GM13976 (cell line): ENCODE results near the gene SLC25A53.
"Not testable (repeated sequence)": the region's sequence is repeated elsewhere in the genome, so short reads cannot be mapped to it uniquely, and the experiment has no call there.

Source experiments
- DNase-seq: peaks from one replicate; pipeline ENCODE4 v3.0.0; 2012; ENCODE audit warnings: low spot score
- in situ Hi-C: fragments of 300-500 bp; cut with MboI; formaldehyde crosslinking; loops from one replicate; pipeline ENCODE4 v1.12.0; 2022; ENCODE audit warnings: low sequenced_read_pairs, mixed read lengths, inconsistent platforms; ENCODE audit not compliant: unreplicated experiment
- TF ChIP-seq, protein P1 (sequence below): IDR thresholded peaks from 2 replicates; pipeline ENCODE4 v1.5.1; 2012; ENCODE audit warnings: borderline replicate concordance, mild to moderate bottlenecking; ENCODE audit not compliant: insufficient read depth; ENCODE audit errors: extremely low read depth, missing control alignments, control extremely low read depth

The SLC25A53 gene

DNA sequence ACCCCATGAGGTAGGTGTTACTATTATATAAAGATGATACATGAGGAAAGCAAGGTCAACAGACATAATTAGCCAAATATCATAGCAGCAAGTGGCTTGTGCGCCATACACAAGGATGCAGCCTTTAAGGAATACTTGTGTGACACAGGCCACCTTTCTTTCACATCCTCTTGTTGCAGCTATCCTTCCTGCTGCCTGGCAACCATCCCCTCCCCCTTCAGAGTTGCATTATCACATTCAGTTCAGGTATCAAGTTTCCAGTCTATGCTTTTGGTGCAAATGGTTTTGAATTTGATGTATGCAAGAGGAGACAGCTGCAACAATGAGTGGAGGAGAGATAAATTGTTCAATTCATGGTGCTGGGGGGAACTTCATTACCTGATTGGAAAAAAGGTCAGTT is 38.0 kb downstream of the SLC25A53 start:
- TF ChIP-seq, protein P1, sequence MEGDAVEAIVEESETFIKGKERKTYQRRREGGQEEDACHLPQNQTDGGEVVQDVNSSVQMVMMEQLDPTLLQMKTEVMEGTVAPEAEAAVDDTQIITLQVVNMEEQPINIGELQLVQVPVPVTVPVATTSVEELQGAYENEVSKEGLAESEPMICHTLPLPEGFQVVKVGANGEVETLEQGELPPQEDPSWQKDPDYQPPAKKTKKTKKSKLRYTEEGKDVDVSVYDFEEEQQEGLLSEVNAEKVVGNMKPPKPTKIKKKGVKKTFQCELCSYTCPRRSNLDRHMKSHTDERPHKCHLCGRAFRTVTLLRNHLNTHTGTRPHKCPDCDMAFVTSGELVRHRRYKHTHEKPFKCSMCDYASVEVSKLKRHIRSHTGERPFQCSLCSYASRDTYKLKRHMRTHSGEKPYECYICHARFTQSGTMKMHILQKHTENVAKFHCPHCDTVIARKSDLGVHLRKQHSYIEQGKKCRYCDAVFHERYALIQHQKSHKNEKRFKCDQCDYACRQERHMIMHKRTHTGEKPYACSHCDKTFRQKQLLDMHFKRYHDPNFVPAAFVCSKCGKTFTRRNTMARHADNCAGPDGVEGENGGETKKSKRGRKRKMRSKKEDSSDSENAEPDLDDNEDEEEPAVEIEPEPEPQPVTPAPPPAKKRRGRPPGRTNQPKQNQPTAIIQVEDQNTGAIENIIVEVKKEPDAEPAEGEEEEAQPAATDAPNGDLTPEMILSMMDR: no peak
- no peak for DNase-seq
- in situ Hi-C loops: loop anchor here (25.0 kb wide), 2 partner anchors 106 to 281 kb away; partner anchors contain the start of genes H2BW1 and RAB9B

- DNase-seq: no peak
- TF ChIP-seq, protein P1: no peak
- in situ Hi-C loops: loop anchor here (25.0 kb wide), 2 partner anchors 105 to 280 kb away; partner anchors contain the start of genes H2BW1 and RAB9B
These were observed 39.0 kb downstream of the SLC25A53 start for GRCh38 chrX:104117759-104118158.

DNA sequence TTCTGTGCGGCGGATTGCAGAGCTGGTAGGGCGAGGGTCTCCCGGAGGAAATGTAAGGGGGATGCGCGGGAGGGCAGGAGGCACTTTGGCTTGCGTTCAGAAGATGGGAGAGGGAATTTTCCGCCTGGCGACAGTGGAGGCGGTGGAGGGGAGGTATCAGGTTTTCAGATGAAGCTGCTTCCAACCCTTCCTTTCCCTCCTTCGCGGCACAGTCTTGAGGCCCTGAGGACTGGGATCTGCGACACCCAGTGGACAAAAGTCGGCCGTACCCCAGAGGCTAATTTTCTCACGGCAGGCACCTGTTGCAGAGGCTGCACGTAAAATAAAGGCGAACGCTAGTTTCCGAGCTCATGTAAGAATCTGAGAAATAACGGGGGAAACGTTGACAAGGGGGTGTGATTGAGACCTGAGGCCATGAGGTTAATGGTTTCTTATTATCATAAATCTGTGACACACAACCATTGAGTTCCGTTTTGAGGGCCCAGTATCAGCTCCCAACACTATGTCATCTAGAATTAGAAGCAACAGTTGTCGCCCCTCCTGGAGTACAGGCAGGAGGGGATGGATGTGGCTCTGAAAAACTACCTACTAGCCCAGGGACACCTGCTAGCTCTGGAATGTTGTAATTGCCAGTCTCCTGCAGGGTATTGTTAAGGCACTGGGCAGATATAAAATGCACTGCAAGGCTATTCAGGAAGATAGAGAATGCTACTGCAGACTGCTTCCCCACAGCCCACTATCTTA is 43.4 kb downstream of the SLC25A53 start:
- TF ChIP-seq, protein P1: peak; percentile 55
- in situ Hi-C loops: loop anchor here (25.0 kb wide), 2 partner anchors 101 to 276 kb away; partner anchors contain the start of genes H2BW1 and RAB9B
- DNase-seq: peak; percentile 47

DNA sequence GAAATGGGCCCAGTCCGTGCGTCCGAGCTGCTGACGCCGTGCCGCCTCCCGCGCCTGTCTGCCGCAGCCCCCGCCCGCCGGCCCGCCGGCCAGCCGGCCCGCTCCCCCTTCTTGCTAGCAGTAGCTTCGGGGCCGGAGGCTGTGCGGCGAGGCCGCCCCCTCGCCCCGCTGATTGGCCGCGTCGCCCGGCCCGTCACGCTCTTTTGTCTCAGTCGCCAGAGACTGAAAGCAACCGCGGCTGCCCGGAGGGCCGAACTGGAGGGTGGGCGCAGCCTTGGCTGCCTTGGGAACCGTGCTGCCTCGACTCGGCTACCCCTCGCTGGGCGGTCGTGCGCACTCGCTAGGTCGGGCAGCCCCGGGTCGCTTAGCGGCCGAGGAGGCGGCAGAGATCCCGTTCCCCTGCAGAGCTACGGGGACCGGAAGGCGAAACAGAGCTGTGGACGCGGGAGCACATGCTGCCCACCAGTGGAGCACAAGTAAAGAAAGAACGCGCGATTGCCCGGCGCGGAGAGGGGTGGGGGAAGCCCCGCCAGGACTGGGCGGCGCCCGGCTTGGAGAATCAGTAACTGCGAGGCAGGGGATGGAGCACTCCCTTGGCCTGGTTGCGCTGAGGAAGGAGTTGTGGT is 44.4 kb downstream of the SLC25A53 start, which contains the start of gene ZCCHC18:
Gene ZCCHC18 (plus strand): TSS at position 198 of the 626 bp plus-strand sequence. CDS start 1,589 bp downstream, outside the sequence.
- peak; percentile 79 for DNase-seq
- TF ChIP-seq, protein P1: no peak
- in situ Hi-C loops: loop anchor here (25.0 kb wide), 2 partner anchors 100 to 275 kb away; partner anchors contain the start of genes H2BW1 and RAB9B

DNA sequence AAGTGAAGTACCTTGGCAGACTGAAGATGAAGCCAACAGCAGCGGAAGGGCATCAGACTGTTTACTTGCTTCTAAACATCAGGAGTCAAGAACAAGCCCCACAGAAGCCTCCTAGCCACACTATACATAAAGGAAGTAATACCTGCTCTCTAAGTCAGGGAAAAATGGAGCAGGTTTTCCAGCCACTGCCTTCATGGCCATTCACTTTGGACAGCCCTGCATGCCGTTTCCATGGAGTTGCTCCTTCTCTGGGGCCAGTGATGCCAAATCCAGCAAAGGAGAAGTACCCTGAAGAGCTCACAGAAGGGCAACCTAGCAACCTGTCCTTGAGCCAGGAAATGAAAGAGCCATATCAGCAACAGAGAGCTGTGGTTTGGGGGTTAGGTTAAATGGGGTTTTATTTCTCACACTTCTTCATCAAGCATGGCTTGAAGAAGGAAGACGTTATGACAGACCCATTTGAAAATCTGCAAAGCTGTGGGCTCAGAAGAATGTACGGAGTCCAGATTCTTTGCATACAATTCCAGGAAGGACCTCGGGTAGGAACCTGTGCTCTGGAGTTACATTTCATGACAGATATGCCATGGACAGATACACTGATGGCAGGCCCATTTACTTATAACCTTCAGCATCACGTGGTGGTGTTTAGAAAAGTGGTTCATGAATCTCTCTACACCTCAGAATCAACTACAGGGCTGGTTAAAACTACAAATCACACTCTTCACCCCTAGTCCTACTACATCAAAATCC is 46.1 kb downstream of the SLC25A53 start:
- DNase-seq: not testable (repeated sequence)
- in situ Hi-C loops: loop anchor here (25.0 kb wide), 2 partner anchors 98 to 273 kb away; partner anchors contain the start of genes H2BW1 and RAB9B

DNA sequence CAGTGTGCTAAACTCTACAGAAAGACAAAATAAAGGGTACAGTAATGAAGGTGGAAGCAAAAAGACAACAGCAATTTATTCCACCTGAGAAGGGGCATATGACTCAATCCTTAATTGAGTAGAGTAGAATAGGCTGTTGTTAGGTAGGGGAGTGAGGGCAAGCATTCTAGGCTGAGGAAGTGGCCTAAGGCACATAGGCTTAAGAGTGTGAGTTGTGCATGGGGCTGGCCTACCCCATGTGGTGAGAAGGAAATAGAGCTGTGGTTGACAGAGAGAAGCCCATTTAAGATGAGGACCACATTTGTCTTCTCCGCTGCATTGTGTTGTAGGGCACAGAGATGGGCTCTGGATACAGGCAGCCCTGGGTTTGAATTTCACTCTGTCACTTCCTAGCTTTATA is 47.9 kb downstream of the SLC25A53 start:
- TF ChIP-seq, protein P1: no peak
- in situ Hi-C loops: loop anchor here (25.0 kb wide), 2 partner anchors 97 to 272 kb away; partner anchors contain the start of genes H2BW1 and RAB9B
- no peak for DNase-seq
